ENCODE results near the gene INS. TPM values are rescaled to one million over a fixed set of nuclear protein-coding genes. Genes with fewer than 3 reads are reported as not detected.

Gene INS
- total RNA-seq, 2 experiments from 2014 or later: not detected

DNA sequence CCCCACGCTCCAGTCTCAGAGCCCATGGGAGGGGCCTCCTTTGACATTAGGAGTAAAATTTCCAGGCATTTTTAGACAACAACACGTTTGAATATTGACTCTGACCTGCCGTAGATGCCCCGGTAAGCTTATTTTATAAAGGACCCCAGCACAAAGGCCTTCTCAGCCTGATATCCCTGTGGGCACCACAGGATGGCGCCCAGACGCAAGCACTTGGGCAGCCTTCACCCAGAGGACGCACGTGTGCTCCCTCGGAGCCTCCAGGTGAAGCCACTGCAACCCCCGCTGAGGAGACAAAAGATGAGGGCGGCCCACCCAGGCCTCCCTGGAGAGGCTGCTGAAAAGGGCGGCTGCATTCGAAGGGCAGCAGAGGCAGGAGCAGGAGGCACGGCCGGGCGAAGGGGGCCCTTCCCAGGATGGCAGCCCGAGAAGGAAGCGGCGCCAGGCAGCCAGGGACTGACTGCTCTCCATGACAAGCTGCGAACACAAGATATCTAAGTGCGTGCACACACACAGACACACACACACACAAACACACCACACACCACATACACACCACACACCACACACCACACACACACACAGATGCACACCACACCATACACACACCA is 25.8 kb upstream of the INS start:
- no peaks in the 10 kb centered on the region for H3K9me3 Mint-ChIP-seq
- Histone ChIP-seq H3K27me3 (ENCODE audit: control insufficient read depth in 1 of 2, insufficient read depth in 2 of 2, low read length in 2 of 2) (peaks cover 3 to 5% of the 10 kb centered on the region in 2 experiments), H3K4me1 (ENCODE audit: insufficient read depth, low read length) (peaks cover 10% of the 10 kb centered on the region), H3K36me3 (ENCODE audit: insufficient read depth, low read length) (no peaks in the 10 kb centered on the region), H3K4me3 (ENCODE audit: low read length) (no peak overlapping the region), H3K27ac (ENCODE audit: low read depth in 1 of 2, low read length in 2 of 2) (no peak overlapping the region), H3K9me3 (ENCODE audit: control insufficient read depth in 1 of 2, insufficient read depth in 1 of 2, low read length in 2 of 2) (no peaks in the 10 kb centered on the region)
- intact Hi-C loops (cut with DNase I, micrococcal nuclease): loop anchor here (1.0 kb wide), 1 partner anchor 234 kb away; no protein-coding TSS in a partner anchor
- H3K27me3 Mint-ChIP-seq: peaks cover 21% of the 10 kb centered on the region
- no peaks in the 10 kb centered on the region for H3K36me3 Mint-ChIP-seq (ENCODE audit: low read depth)
- H3K4me3 Mint-ChIP-seq: no peak overlapping the region
- DNase-seq (peak; percentile 11 to 73 (median 37)), ATAC-seq (ENCODE audit: poor library complexity) (peak; percentile 96)
- ChIA-PET CTCF (interaction anchor here (0.9 to 2.8 kb wide), 2 partner anchors 35 to 233 kb away, joined by 5 to 12 read pairs; no protein-coding TSS in a partner anchor), POLR2A (no interaction called here)
- no peaks in the 10 kb centered on the region for H3K4me1 Mint-ChIP-seq (ENCODE audit: low read depth)
- TF ChIP-seq, protein P1, sequence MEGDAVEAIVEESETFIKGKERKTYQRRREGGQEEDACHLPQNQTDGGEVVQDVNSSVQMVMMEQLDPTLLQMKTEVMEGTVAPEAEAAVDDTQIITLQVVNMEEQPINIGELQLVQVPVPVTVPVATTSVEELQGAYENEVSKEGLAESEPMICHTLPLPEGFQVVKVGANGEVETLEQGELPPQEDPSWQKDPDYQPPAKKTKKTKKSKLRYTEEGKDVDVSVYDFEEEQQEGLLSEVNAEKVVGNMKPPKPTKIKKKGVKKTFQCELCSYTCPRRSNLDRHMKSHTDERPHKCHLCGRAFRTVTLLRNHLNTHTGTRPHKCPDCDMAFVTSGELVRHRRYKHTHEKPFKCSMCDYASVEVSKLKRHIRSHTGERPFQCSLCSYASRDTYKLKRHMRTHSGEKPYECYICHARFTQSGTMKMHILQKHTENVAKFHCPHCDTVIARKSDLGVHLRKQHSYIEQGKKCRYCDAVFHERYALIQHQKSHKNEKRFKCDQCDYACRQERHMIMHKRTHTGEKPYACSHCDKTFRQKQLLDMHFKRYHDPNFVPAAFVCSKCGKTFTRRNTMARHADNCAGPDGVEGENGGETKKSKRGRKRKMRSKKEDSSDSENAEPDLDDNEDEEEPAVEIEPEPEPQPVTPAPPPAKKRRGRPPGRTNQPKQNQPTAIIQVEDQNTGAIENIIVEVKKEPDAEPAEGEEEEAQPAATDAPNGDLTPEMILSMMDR (IDR thresholded peaks at IDR 0.05): peak; percentile 52
- no peak overlapping the region for H3K27ac Mint-ChIP-seq

DNA sequence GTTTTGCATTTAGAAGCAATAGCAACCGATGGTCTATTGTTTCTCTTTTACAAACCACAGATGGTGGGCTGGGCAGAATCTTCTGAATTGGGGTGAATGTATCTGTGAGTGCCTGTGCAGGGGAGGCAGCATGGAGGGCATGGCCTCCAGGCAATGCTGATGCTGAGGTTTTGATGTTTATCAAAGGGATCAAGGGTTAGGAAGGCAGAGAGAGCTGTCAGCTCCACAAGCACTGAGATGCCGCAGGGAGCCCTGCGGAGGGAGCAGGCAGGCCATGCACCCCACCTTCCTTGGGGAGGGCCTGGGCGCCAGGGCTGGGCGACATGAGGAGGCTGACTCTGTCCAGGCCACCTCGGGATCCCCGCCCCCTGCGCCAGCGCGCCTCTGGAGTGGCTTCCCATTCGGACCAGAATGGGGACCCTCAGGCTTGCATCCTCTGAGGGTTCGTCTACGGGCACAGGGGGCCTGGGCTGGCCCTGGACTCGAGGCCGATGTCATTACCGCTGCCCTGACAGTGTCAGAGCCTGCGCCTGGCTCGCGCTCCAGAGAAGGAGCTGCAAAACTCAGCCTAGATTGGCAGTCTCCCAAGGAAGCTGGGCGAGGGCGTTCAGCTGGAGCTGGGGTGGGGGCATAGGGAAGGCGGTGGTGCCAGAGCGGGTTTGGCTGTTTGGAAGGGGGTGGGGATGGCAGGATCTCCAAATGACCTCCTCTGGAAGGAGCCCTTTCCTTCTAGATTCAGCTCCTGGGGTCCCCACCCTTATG is 24.5 kb upstream of the INS start:
- Histone ChIP-seq H3K36me3 (ENCODE audit: insufficient read depth, low read length) (no peaks in the 10 kb centered on the region), H3K4me1 (ENCODE audit: insufficient read depth, low read length) (peaks cover 5% of the 10 kb centered on the region), H3K4me3 (ENCODE audit: low read length) (no peak overlapping the region), H3K27ac (ENCODE audit: low read depth in 1 of 2, low read length in 2 of 2) (no peak overlapping the region), H3K27me3 (ENCODE audit: control insufficient read depth in 1 of 2, insufficient read depth in 2 of 2, low read length in 2 of 2) (peaks cover 3 to 5% of the 10 kb centered on the region in 2 experiments), H3K9me3 (ENCODE audit: control insufficient read depth in 1 of 2, insufficient read depth in 1 of 2, low read length in 2 of 2) (no peaks in the 10 kb centered on the region)
- Mint-ChIP-seq H3K27ac (no peak overlapping the region), H3K27me3 (peaks cover 15% of the 10 kb centered on the region), H3K9me3 (no peaks in the 10 kb centered on the region), H3K4me1 (ENCODE audit: low read depth) (no peaks in the 10 kb centered on the region), H3K4me3 (no peak overlapping the region), H3K36me3 (ENCODE audit: low read depth) (no peaks in the 10 kb centered on the region)
- no peak for ATAC-seq (ENCODE audit: poor library complexity)
- ChIA-PET CTCF (interaction anchor here (2.8 kb wide), 1 partner anchor 235 kb away, joined by 12 read pairs; no protein-coding TSS in a partner anchor), POLR2A (no interaction called here)
- intact Hi-C loops (cut with DNase I, micrococcal nuclease): loop anchor here (1.0 kb wide), 1 partner anchor 235 kb away; no protein-coding TSS in a partner anchor
- DNase-seq: no peak
- TF ChIP-seq, protein P1 (IDR thresholded peaks at IDR 0.05): no peak

DNA sequence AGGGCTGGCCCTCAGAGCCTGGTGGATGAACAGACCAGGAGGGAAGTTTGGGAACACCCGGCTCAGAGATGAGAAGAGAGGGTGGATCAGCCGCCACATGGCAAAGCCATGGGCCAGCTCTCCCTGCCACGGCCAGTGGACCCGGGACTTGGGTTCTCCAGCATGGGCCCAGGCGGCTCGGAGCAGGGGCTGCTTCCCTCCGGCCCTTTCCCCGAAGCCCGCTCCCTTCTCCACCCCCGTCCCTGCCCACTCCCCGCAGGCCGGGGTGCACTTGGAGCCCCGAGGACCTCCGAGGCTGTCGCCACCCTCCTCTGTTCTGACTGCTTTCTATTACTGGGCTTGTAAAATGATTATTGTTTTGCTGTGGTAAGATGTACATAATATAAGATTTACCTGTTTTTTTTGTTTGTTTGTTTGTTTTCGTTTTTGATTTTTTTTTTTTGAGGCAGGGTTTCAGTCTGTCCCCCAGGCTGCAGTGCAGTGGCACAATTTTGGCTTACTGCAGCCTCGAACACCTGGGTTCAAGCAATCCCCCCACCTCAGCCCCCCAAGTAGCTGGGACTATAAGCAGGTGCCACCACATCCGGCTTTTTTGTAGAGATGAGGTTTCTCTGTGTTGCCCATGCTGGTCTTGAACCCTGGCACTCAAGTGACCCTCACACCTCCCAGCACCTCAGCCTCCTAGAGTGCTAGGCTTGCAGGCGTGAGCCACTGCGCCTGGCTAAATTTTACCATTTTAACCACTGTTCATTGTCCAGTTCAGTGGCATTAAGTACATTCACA is 21.9 kb upstream of the INS start:
- DNase-seq (no peak), ATAC-seq (ENCODE audit: poor library complexity) (no peak)
- ChIA-PET POLR2A (no interaction called here), CTCF (no interaction called here)
- Histone ChIP-seq H3K9me3 (ENCODE audit: control insufficient read depth in 1 of 2, insufficient read depth in 1 of 2, low read length in 2 of 2) (no peaks in the 10 kb centered on the region), H3K27ac (ENCODE audit: low read depth in 1 of 2, low read length in 2 of 2) (no peak overlapping the region), H3K27me3 (ENCODE audit: control insufficient read depth in 1 of 2, insufficient read depth in 2 of 2, low read length in 2 of 2) (peaks cover 3 to 5% of the 10 kb centered on the region in 2 experiments), H3K4me3 (ENCODE audit: low read length) (no peak overlapping the region), H3K4me1 (ENCODE audit: insufficient read depth, low read length) (peaks cover 5% of the 10 kb centered on the region), H3K36me3 (ENCODE audit: insufficient read depth, low read length) (no peaks in the 10 kb centered on the region)
- TF ChIP-seq, protein P1 (IDR thresholded peaks at IDR 0.05): no peak
- Mint-ChIP-seq H3K4me1 (ENCODE audit: low read depth) (no peaks in the 10 kb centered on the region), H3K4me3 (no peak overlapping the region), H3K36me3 (ENCODE audit: low read depth) (no peaks in the 10 kb centered on the region), H3K9me3 (no peaks in the 10 kb centered on the region), H3K27ac (no peak overlapping the region), H3K27me3 (peaks cover 9% of the 10 kb centered on the region)
- intact Hi-C loops (cut with DNase I, micrococcal nuclease): no loop called here
